Upper lobe of left lung (tissue), 6 donors: ENCODE data around the gene PRKCSH. TPM values are rescaled to one million over a fixed set of nuclear protein-coding genes. Genes with fewer than 3 reads are reported as not detected.

Source experiments
- ATAC-seq, 2 donors: fragments of 200-7000 bp; cut with Tn5 transposase; one replicate each; pipeline ENCODE4 v1.9.1; 2022; ENCODE audit warnings: mild to moderate bottlenecking in 2 of 2, moderate library complexity in 2 of 2; ENCODE audit not compliant: low FRiP score in 2 of 2
- DNase-seq, 2 donors: peaks; one replicate each; pipeline ENCODE4 v3.0.0-alpha.2; 2019 to 2020
- H3K27ac ChIP-seq, 4 donors: fragments of 200-600 bp; sonication (generic); one replicate each; pipeline ENCODE4 v1.5.1; 2016 to 2019
- H3K27me3 ChIP-seq, 4 donors: fragments of 200-600 bp; sonication (generic); one replicate each; pipeline ENCODE4 v1.5.1; 2017 to 2019
- H3K36me3 ChIP-seq, 4 donors: fragments of 200-600 bp; sonication (generic); one replicate each; pipeline ENCODE4 v1.5.1; 2016 to 2019
- H3K4me1 ChIP-seq, 4 donors: fragments of 200-600 bp; sonication (generic); one replicate each; pipeline ENCODE4 v1.5.1; 2018 to 2019
- H3K4me3 ChIP-seq, 4 donors: fragments of 200-600 bp; sonication (generic); one replicate each; pipeline ENCODE4 v1.5.1; 2017 to 2019; ENCODE audit warnings: mild to moderate bottlenecking in 2 of 4, moderate library complexity in 1 of 4
- H3K9me3 ChIP-seq, 4 donors: fragments of 200-600 bp; sonication (generic); one replicate each; pipeline ENCODE4 v1.5.1; 2018 to 2019
- CTCF ChIP-seq, 6 experiments: fragments of 450-650 bp in 4 of 6; fragments of 200-600 bp in 2 of 6; sonication (generic) in 2 of 6; IDR thresholded peaks; one replicate each; pipeline ENCODE4 v1.5.1; 2016 to 2019; ENCODE audit warnings: antibody characterized with exemption in 6 of 6
- EP300 ChIP-seq, 4 donors: sonication (generic); formaldehyde crosslinking; IDR thresholded peaks; one replicate each; pipeline ENCODE4 v1.5.1; 2017; ENCODE audit warnings: antibody characterized with exemption in 4 of 4, control low read depth in 2 of 4
- POLR2A ChIP-seq, 4 donors: fragments of 450-650 bp; IDR thresholded peaks; one replicate each; pipeline ENCODE4 v1.5.1; 2016 to 2017; ENCODE audit warnings: antibody characterized with exemption in 4 of 4, mild to moderate bottlenecking in 2 of 4
- POLR2AphosphoS5 ChIP-seq, 2 donors: sonication (generic); formaldehyde crosslinking; IDR thresholded peaks; one replicate each; pipeline ENCODE4 v1.5.1; 2017; ENCODE audit warnings: antibody characterized with exemption in 2 of 2
- WGBS, 2 donors: methylation state at CpG; one replicate each; pipeline ENCODE4 v1.1.5; 2017 to 2018; 5-methylcytosine and 5-hydroxymethylcytosine counted together
- total RNA-seq, 6 donors: library from RNA; depleted of rRNA in 4 of 6; stranded (reverse); fragments of >200 nt in 4 of 6; gene quantifications; one replicate each; pipeline versions ENCODE4 v1.1.0 to v1.2.1, GENCODE V29; 2016 to 2021
- donor health status: DM: no; HTN: no; CAD: no; lungs with moderate emphysema.
- donor health status: DM: no; HTN: yes; CAD: no; lungs with severe emphysema.

PRKCSH gene
- total RNA-seq, 6 donors from 2014 or later = 124 to 341 (median 187) TPM

DNA sequence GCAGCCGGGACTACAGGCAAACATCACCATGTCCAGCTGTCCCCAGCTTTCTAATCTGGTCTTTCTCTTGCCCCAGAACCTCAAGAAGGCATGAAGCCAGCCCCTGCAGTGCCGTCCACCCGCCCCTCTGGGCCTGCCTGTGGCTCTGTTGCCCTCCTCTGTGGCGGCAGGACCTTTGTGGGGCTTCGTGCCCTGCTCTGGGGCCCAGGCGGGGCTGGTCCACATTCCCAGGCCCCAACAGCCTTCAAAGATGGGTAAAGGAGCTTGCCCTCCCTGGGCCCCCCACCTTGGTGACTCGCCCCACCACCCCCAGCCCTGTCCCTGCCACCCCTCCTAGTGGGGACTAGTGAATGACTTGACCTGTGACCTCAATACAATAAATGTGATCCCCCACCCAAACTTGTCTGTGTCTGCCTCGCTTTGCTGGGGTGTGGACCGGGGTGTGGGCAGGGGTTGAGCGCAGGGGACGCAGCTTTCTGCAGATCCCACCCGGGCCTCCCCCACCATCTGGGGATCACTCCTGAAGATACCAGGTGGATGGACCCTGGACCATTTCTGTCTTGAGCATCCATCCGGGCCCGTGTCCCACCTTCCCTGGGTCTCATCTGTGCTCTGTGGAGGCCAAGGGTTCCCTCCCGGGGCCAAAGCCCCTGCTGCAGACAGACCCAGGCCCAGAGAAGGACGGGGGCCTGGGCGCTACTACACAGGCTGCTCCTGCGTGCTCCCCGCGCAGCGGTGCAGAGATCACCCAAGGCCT is 15.3 kb downstream of the PRKCSH start:
- no peak for TF ChIP-seq CTCF (IDR thresholded peaks at IDR 0.05)
- TF ChIP-seq POLR2AphosphoS5 (IDR thresholded peaks at IDR 0.05) = no peak
- no peak for TF ChIP-seq POLR2A (IDR thresholded peaks at IDR 0.05)
- no peak for TF ChIP-seq EP300 (IDR thresholded peaks at IDR 0.05)
- H3K4me3 ChIP-seq = no peak overlapping the region
- H3K27me3 ChIP-seq = no peaks in the 10 kb centered on the region
- DNase-seq (no peak), ATAC-seq (no peak)
- H3K27ac ChIP-seq = no peak overlapping the region
- WGBS, 2 donors = 88 to 91% methylated on average over 18 to 21 of the region's 21 CpGs
- H3K36me3 ChIP-seq = peaks cover 14 to 52% (median 49%) of the 10 kb centered on the region in 4 donors
- no peaks in the 10 kb centered on the region for H3K9me3 ChIP-seq
- peaks cover 0 to 4% (median 0%) of the 10 kb centered on the region in 4 donors for H3K4me1 ChIP-seq

- no peak for DNase-seq
- no peaks in the 10 kb centered on the region for H3K9me3 ChIP-seq
- H3K27me3 ChIP-seq = no peaks in the 10 kb centered on the region
- 53 to 75% methylated on average over 10 to 12 of the region's 13 CpGs for WGBS, 2 donors
- peaks cover 14 to 45% (median 43%) of the 10 kb centered on the region in 4 donors for H3K36me3 ChIP-seq
- no peak overlapping the region for H3K4me3 ChIP-seq
- H3K27ac ChIP-seq = no peak overlapping the region
- TF ChIP-seq CTCF (IDR thresholded peaks at IDR 0.05) (no peak), POLR2A (IDR thresholded peaks at IDR 0.05) (no peak), EP300 (IDR thresholded peaks at IDR 0.05) (no peak), POLR2AphosphoS5 (IDR thresholded peaks at IDR 0.05) (no peak)
- peaks cover 0 to 4% (median 0%) of the 10 kb centered on the region in 4 donors for H3K4me1 ChIP-seq
- ATAC-seq = no peak
These were observed 16.0 kb downstream of the PRKCSH start for GRCh38 chr19:11451327-11451870.

- ATAC-seq (no peak), DNase-seq (no peak)
- H3K27ac ChIP-seq = no peak overlapping the region
- peaks cover 0 to 4% (median 0%) of the 10 kb centered on the region in 4 donors for H3K4me1 ChIP-seq
- 50 to 54% methylated on average over 25 of the region's 25 CpGs for WGBS, 2 donors
- peaks cover 14 to 40% (median 38%) of the 10 kb centered on the region in 4 donors for H3K36me3 ChIP-seq
- H3K4me3 ChIP-seq = no peak overlapping the region
- TF ChIP-seq EP300 (IDR thresholded peaks at IDR 0.05) (no peak), CTCF (IDR thresholded peaks at IDR 0.05) (no peak), POLR2A (IDR thresholded peaks at IDR 0.05) (no peak), POLR2AphosphoS5 (IDR thresholded peaks at IDR 0.05) (no peak)
- no peaks in the 10 kb centered on the region for H3K27me3 ChIP-seq
- no peaks in the 10 kb centered on the region for H3K9me3 ChIP-seq
These were observed 16.6 kb downstream of the PRKCSH start for GRCh38 chr19:11451871-11452619.

DNA sequence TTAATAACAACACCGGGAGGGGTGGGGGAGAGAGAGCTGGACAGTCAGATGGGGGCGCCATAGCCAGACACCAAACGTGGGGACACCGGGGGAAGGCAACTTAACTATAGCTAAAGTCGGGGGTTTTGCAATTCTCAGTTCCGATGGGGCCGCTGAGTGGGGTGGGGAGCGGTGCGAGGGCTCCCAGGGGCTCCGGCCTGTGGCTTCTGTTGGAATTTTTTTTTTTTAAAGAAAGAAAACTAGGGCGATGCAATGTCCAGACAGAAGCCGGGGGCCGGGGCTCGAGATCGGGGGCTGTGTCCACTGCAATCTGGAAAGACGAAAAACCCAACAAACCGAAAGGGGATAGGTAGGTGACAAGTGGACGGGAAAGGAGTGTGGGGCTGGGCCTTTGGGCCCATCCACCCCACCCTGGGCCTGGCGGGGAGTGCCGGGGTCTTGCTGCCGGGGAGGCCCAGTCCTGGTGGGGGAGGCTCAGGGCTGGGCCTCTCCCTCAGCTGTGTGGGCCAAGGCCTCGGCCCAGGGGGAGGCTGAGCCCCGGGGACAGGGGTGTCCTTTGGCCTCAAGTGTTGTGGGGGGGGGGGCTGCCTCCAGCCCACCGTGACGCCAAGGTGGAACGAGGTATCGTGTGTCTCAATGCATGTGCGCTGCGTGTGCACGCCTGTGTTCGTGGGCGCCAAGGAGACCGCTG is 17.3 kb downstream of the PRKCSH start:
- ATAC-seq (no peak), DNase-seq (no peak)
- no peaks in the 10 kb centered on the region for H3K9me3 ChIP-seq
- H3K36me3 ChIP-seq = peaks cover 11 to 33% (median 30%) of the 10 kb centered on the region in 4 donors
- WGBS, 2 donors = 71 to 77% methylated on average over 21 to 26 of the region's 33 CpGs
- H3K4me3 ChIP-seq = no peak overlapping the region
- no peak for TF ChIP-seq POLR2AphosphoS5 (IDR thresholded peaks at IDR 0.05)
- no peak for TF ChIP-seq EP300 (IDR thresholded peaks at IDR 0.05)
- TF ChIP-seq POLR2A (IDR thresholded peaks at IDR 0.05) = no peak
- no peak for TF ChIP-seq CTCF (IDR thresholded peaks at IDR 0.05)
- H3K27me3 ChIP-seq = no peaks in the 10 kb centered on the region
- peaks cover 0 to 4% (median 0%) of the 10 kb centered on the region in 4 donors for H3K4me1 ChIP-seq
- H3K27ac ChIP-seq = no peak overlapping the region
